Measurements from ENCODE around the gene CAPN8.

- TF ChIP-seq CTCF (IDR thresholded peaks at IDR 0.05 in 2 of 3, conservative IDR thresholded peaks at IDR 0.05 in 1 of 3; ENCODE audit: borderline replicate concordance in 1 of 3, insufficient read depth in 1 of 3, low read depth in 2 of 3, low read length in 2 of 3) (no peak), ZNF274 (IDR thresholded peaks at IDR 0.05; ENCODE audit: low read depth, low read length) (no peak), SIN3A (IDR thresholded peaks at IDR 0.05; ENCODE audit: low read depth) (no peak), POLR2AphosphoS5 (IDR thresholded peaks at IDR 0.05; ENCODE audit: low read depth, low read length) (no peak), REST (IDR thresholded peaks at IDR 0.05; ENCODE audit: low read depth) (no peak), CEBPB (IDR thresholded peaks at IDR 0.05; ENCODE audit: low read depth) (no peak), RAD21 (IDR thresholded peaks at IDR 0.05; ENCODE audit: low read depth) (no peak), SP1 (IDR thresholded peaks at IDR 0.05; ENCODE audit: low read depth) (no peak)
Observed at GRCh38 chr1:223665592-223666312, at the start of gene CAPN8.
